Kidney epithelial cell (primary cell): ENCODE measurements around the gene HDAC7. TPM values are rescaled to one million over a fixed set of nuclear protein-coding genes. Genes with fewer than 3 reads are reported as not detected.

Experiments
- DNase-seq: peaks from one replicate; pipeline ENCODE4 v3.0.0-alpha.2; 2010; ENCODE audit warnings: low read depth
- H3K27me3 ChIP-seq: 2 replicates; pipeline ENCODE4 v1.6.0; 2011; ENCODE audit warnings: low read length; ENCODE audit not compliant: control insufficient read depth, insufficient read depth
- H3K36me3 ChIP-seq: 2 replicates; pipeline ENCODE4 v1.5.1; 2011; ENCODE audit warnings: low read length; ENCODE audit not compliant: control insufficient read depth, insufficient read depth
- H3K4me3 ChIP-seq: 2 replicates; pipeline ENCODE4 v1.5.1; 2011; ENCODE audit warnings: low read depth, mild to moderate bottlenecking, control low read depth, low read length
- CTCF ChIP-seq: IDR thresholded peaks from 2 replicates; pipeline ENCODE4 v1.5.1; 2011; ENCODE audit warnings: mild to moderate bottlenecking, moderate library complexity, low read length, control low read depth, inconsistent platforms; ENCODE audit not compliant: insufficient read depth, poor library complexity, severe bottlenecking
- total RNA-seq: library from RNA; depleted of rRNA; stranded (reverse); fragments of >200 nt; gene quantifications from 2 replicates; pipeline ENCODE4 v1.2.3, GENCODE V29; 2015

HDAC7 gene
- total RNA-seq, 1 donor from 2014 or later: 52.1 TPM

GRCh38 chr12:47824198-47824597 lies 4.5 kb upstream of the HDAC7 start:
- no peak for TF ChIP-seq CTCF
- DNase-seq: no peak
- H3K36me3 ChIP-seq: no peaks in the 10 kb centered on the region
- no peaks in the 10 kb centered on the region for H3K27me3 ChIP-seq
- H3K4me3 ChIP-seq: no peak overlapping the region

DNA sequence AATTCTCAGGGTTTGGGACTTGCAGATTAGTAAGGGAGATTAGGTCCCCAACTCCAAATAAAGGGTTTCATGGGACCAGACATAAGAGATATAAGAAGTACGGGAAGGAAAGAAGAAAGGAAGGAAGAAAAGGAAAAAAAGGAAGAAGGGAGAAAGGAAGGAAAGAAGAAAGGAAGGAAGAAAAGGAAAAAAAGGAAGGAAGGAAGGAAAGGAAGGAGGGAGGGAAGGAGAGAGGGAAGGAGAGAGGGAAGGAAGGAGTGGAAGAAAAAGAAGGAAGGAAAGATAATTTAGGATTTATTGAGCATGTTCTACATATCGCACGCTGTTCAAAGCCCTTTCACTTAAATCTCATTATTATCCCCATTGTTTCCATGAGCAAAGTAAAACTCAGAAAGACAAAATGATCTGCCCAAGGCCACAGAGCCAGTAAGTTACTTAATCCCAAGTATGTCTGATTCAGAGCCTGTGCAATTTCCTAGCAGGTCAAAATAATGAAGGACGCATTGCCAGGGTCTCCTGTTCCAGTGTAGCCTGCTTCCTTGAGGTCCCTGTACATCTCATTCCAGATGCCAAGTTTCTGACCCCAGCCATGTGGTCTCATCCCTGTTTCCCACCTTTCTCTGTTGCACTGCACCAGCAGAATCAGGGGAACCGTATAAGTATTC lies 3.9 kb upstream of the HDAC7 start:
- H3K4me3 ChIP-seq: no peak overlapping the region
- DNase-seq: no peak
- TF ChIP-seq CTCF: no peak
- no peaks in the 10 kb centered on the region for H3K36me3 ChIP-seq
- H3K27me3 ChIP-seq: no peaks in the 10 kb centered on the region

GRCh38 chr12:47822863-47823262 lies 3.2 kb upstream of the HDAC7 start:
- H3K27me3 ChIP-seq: no peaks in the 10 kb centered on the region
- DNase-seq: no peak
- H3K36me3 ChIP-seq: no peaks in the 10 kb centered on the region
- no peak for TF ChIP-seq CTCF
- no peak overlapping the region for H3K4me3 ChIP-seq

GRCh38 chr12:47822401-47822800 lies 2.7 kb upstream of the HDAC7 start:
- DNase-seq: no peak
- no peaks in the 10 kb centered on the region for H3K36me3 ChIP-seq
- H3K27me3 ChIP-seq: no peaks in the 10 kb centered on the region
- TF ChIP-seq CTCF: no peak
- H3K4me3 ChIP-seq: no peak overlapping the region

GRCh38 chr12:47821346-47821706 lies 1.6 kb upstream of the HDAC7 start:
- TF ChIP-seq CTCF: no peak
- H3K4me3 ChIP-seq: no peak overlapping the region
- no peaks in the 10 kb centered on the region for H3K27me3 ChIP-seq
- H3K36me3 ChIP-seq: no peaks in the 10 kb centered on the region
- no peak for DNase-seq
